CD4-positive, alpha-beta T cell (primary cell): ENCODE measurements around the gene SMOC2. TPM values are rescaled to one million over a fixed set of nuclear protein-coding genes. Genes with fewer than 3 reads are reported as not detected.

Source experiments
- ATAC-seq: fragments of 200-7000 bp; cut with Tn5 transposase; one replicate; pipeline ENCODE4 v1.10.0; 2022; ENCODE audit warnings: mild to moderate bottlenecking; ENCODE audit not compliant: poor library complexity
- CTCF ChIA-PET: fragments of 350-600 bp; sonication (Branson Sonifier 250); formaldehyde crosslinking; loops from one replicate; lab custom pipeline; 2021; ENCODE audit warnings: antibody characterized with exemption, inconsistent platforms; lab: Charles Lee
- POLR2A ChIA-PET: fragments of 350-600 bp; sonication (Branson Sonifier 250); formaldehyde crosslinking; loops from one replicate; lab custom pipeline; 2021; ENCODE audit warnings: antibody characterized with exemption, inconsistent platforms; lab: Charles Lee
- DNase-seq, 14 experiments: peaks; one replicate each; pipeline ENCODE4 v3.0.0-alpha.2; 2013 to 2020; ENCODE audit warnings: mixed read lengths in 2 of 14
- H3K27ac ChIP-seq, 2 donors: one replicate each; pipeline versions ENCODE4 v1.5.1 to v1.7.0; 2013; ENCODE audit warnings: low read length in 2 of 2, low read depth in 1 of 2, mild to moderate bottlenecking in 1 of 2
- H3K27me3 ChIP-seq, 2 experiments: 1 replicate in 1 of 2; 2 replicates in 1 of 2; pipeline versions ENCODE4 v1.6.1 to v1.7.0; 2013; ENCODE audit warnings: low read length in 2 of 2, control low read depth in 1 of 2, mild to moderate bottlenecking in 1 of 2, moderate library complexity in 1 of 2; ENCODE audit not compliant: insufficient read depth in 2 of 2, control insufficient read depth in 1 of 2
- H3K36me3 ChIP-seq: one replicate; pipeline ENCODE4 v1.6.1; 2013; ENCODE audit warnings: low read length, control low read depth; ENCODE audit not compliant: insufficient read depth
- H3K4me1 ChIP-seq: one replicate; pipeline ENCODE4 v1.6.1; 2013; ENCODE audit warnings: low read length, control low read depth; ENCODE audit not compliant: insufficient read depth
- H3K4me3 ChIP-seq: one replicate; pipeline ENCODE4 v1.5.1; 2013; ENCODE audit warnings: mild to moderate bottlenecking, low read length, moderate library complexity
- H3K9me3 ChIP-seq, 2 experiments: 1 replicate in 1 of 2; 2 replicates in 1 of 2; pipeline versions ENCODE4 v1.6.1 to v1.7.0; 2013; ENCODE audit warnings: low read length in 2 of 2, mild to moderate bottlenecking in 2 of 2, control low read depth in 1 of 2, moderate library complexity in 1 of 2; ENCODE audit not compliant: control insufficient read depth in 1 of 2, insufficient read depth in 1 of 2
- H3K27ac Mint-ChIP-seq: one replicate; pipeline ENCODE4 v1.8.0; 2020; ENCODE audit warnings: mixed read lengths
- H3K27me3 Mint-ChIP-seq: one replicate; pipeline ENCODE4 v1.8.0; 2021; ENCODE audit warnings: mixed read lengths
- H3K36me3 Mint-ChIP-seq: one replicate; pipeline ENCODE4 v1.8.0; 2021; ENCODE audit warnings: low read depth, mixed read lengths
- H3K4me1 Mint-ChIP-seq: one replicate; pipeline ENCODE4 v1.8.0; 2021; ENCODE audit warnings: low read depth, mixed read lengths
- H3K4me3 Mint-ChIP-seq: one replicate; pipeline ENCODE4 v1.8.0; 2020; ENCODE audit warnings: mild to moderate bottlenecking, mixed read lengths
- H3K9me3 Mint-ChIP-seq: one replicate; pipeline ENCODE4 v1.8.0; 2020; ENCODE audit warnings: mixed read lengths
- intact Hi-C, 2 experiments: fragments of 100-400 bp; cut with DNase I in 1 of 2; cut with micrococcal nuclease in 1 of 2; formaldehyde crosslinking; loops; one replicate each; pipeline versions ENCODE4 v1.15.1 to v1.9.0; 2023 to 2025; cut with DNase I, micrococcal nuclease
- total RNA-seq, 174 experiments: library from RNA in 2 of 174; stranded (reverse) in 2 of 174; gene quantifications; one replicate each; pipeline ENCODE4 v1.2.3 and lab custom pipeline; 2021 to 2026
- TF ChIP-seq, protein P1 (sequence below): fragments of 200-600 bp; IDR thresholded peaks from one replicate; pipeline ENCODE4 v1.8.0; 2022; ENCODE audit warnings: antibody characterized with exemption, mild to moderate bottlenecking

SMOC2 gene
- total RNA-seq, 2 experiments from 2014 or later: not detected

DNA sequence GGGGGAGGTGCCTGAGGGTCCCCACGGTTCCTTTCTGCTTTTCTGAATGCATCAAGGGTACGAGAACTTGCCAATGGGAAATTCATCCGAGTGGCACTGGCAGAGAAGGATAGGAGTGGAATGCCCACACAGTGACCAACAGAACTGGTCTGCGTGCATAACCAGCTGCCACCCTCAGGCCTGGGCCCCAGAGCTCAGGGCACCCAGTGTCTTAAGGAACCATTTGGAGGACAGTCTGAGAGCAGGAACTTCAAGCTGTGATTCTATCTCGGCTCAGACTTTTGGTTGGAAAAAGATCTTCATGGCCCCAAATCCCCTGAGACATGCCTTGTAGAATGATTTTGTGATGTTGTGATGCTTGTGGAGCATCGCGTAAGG, 226.4 kb downstream of the SMOC2 start:
- Histone ChIP-seq H3K27ac (no peak overlapping the region), H3K4me3 (no peak overlapping the region), H3K4me1 (no peaks in the 10 kb centered on the region), H3K27me3 (peaks cover 0 to 2% of the 10 kb centered on the region in 2 experiments), H3K9me3 (peaks cover 0 to 3% of the 10 kb centered on the region in 2 experiments), H3K36me3 (no peaks in the 10 kb centered on the region)
- Mint-ChIP-seq H3K27me3 (peaks cover 15% of the 10 kb centered on the region), H3K4me3 (no peak overlapping the region), H3K27ac (no peak overlapping the region), H3K36me3 (no peaks in the 10 kb centered on the region), H3K9me3 (no peaks in the 10 kb centered on the region), H3K4me1 (no peaks in the 10 kb centered on the region)
- ATAC-seq: no peak
- DNase-seq: no peak
- CTCF ChIA-PET: no interaction called here
- TF ChIP-seq, protein P1, sequence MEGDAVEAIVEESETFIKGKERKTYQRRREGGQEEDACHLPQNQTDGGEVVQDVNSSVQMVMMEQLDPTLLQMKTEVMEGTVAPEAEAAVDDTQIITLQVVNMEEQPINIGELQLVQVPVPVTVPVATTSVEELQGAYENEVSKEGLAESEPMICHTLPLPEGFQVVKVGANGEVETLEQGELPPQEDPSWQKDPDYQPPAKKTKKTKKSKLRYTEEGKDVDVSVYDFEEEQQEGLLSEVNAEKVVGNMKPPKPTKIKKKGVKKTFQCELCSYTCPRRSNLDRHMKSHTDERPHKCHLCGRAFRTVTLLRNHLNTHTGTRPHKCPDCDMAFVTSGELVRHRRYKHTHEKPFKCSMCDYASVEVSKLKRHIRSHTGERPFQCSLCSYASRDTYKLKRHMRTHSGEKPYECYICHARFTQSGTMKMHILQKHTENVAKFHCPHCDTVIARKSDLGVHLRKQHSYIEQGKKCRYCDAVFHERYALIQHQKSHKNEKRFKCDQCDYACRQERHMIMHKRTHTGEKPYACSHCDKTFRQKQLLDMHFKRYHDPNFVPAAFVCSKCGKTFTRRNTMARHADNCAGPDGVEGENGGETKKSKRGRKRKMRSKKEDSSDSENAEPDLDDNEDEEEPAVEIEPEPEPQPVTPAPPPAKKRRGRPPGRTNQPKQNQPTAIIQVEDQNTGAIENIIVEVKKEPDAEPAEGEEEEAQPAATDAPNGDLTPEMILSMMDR: no peak
- intact Hi-C loops: no loop called here
- POLR2A ChIA-PET: no interaction called here

DNA sequence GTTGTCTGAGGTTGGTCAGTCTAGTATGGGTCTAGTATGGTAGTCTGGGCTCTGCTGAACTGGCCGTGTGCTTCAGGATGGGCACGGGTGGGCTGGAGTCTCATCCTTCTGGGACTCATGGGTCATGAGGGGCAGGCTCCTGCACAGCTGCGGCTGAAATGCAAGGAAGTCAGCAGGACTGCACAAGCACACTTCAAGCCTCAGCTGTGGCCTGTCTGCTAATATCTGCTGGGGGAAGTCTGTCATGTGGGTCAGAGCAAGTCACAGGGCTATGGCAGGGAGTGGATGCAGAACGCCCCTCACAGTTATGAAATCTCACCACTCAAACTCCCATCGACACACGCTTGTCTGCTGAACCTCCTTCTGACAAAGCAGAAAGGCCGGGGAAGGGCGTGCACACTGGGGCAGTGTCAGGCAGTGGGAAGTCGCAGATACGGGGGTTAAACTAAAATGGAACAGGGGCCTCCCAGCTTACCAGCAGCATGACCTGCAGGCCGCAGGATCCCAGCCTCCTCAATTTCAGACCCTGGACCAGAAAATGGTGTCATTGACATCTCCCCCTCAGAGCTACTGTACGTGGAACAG, 229.5 kb downstream of the SMOC2 start:
- H3K27ac Mint-ChIP-seq: no peak overlapping the region
- Histone ChIP-seq H3K9me3 (no peaks in the 10 kb centered on the region), H3K4me1 (no peaks in the 10 kb centered on the region), H3K36me3 (no peaks in the 10 kb centered on the region), H3K4me3 (no peak overlapping the region), H3K27ac (no peak overlapping the region), H3K27me3 (peaks cover 0 to 2% of the 10 kb centered on the region in 2 experiments)
- peaks cover 4% of the 10 kb centered on the region for H3K27me3 Mint-ChIP-seq
- TF ChIP-seq, protein P1: no peak
- ATAC-seq (no peak), DNase-seq (no peak)
- POLR2A ChIA-PET: no interaction called here
- CTCF ChIA-PET: no interaction called here
- no peaks in the 10 kb centered on the region for H3K9me3 Mint-ChIP-seq
- intact Hi-C loops: no loop called here
- H3K4me3 Mint-ChIP-seq: no peak overlapping the region
- no peaks in the 10 kb centered on the region for H3K36me3 Mint-ChIP-seq
- H3K4me1 Mint-ChIP-seq: no peaks in the 10 kb centered on the region

DNA sequence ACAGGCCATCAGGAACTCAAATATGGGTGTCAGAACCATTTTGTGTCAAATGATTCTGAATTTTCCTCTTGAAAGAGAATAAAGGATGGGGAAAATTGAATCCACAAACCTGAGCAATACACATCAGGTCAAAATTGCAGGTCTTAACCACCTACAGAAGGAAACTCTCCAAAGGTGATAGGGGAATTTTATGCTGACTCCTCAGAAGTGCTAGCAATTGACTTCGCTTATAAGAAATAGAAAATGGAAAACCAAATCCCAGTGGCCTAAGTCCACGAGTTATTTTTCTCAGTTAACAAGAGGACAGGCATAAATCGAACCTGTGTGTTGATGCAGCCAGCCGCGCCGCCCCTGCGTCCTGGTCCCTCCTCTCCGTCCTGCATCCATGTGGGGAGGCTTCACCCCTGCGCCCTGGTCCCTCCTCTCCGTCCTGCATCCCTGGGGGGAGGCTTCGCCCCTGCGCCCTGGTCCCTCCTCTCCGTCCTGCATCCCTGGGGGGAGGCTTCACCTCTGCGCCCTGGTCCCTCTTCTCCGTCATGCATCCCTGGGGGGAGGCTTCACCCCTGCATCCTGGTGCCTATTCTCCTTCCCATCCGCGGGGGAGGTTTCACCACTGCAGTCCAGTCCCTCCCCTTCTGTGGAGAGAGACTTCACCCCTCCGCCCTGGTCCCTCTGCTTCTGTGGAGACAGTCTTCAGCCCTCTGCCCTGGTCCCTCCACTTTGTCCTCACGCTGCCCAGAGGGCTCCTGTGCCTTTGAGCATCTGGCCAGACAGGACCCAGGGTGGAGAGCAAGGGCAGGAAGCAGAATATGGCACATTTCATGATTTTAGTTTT, 230.3 kb downstream of the SMOC2 start:
- ChIA-PET POLR2A (no interaction called here), CTCF (no interaction called here)
- Mint-ChIP-seq H3K9me3 (no peaks in the 10 kb centered on the region), H3K4me1 (no peaks in the 10 kb centered on the region), H3K4me3 (no peak overlapping the region), H3K27me3 (peaks cover 4% of the 10 kb centered on the region), H3K27ac (no peak overlapping the region), H3K36me3 (no peaks in the 10 kb centered on the region)
- Histone ChIP-seq H3K9me3 (no peaks in the 10 kb centered on the region), H3K4me3 (no peak overlapping the region), H3K4me1 (no peaks in the 10 kb centered on the region), H3K27me3 (peaks cover 0 to 2% of the 10 kb centered on the region in 2 experiments), H3K36me3 (no peaks in the 10 kb centered on the region), H3K27ac (no peak overlapping the region)
- TF ChIP-seq, protein P1: no peak
- ATAC-seq (no peak), DNase-seq (no peak)
- intact Hi-C loops: no loop called here
